Erythroblast (primary cell): Measurements from ENCODE around the gene EIF4ENIF1.

Experiments
- DNase-seq, 2 experiments: peaks; one replicate each; lab custom pipeline; 2025; lab: John Stamatoyannopoulos, UW
- GATA1 ChIP-seq: IDR thresholded peaks from 2 replicates; pipeline ENCODE4 v1.6.1; 2011; ENCODE audit warnings: low read depth, mild to moderate bottlenecking, control low read depth, low read length, moderate library complexity
- POLR2A ChIP-seq: IDR thresholded peaks from 2 replicates; pipeline ENCODE4 v1.6.1; 2011; ENCODE audit warnings: mild to moderate bottlenecking, low read length

The EIF4ENIF1 gene

DNA sequence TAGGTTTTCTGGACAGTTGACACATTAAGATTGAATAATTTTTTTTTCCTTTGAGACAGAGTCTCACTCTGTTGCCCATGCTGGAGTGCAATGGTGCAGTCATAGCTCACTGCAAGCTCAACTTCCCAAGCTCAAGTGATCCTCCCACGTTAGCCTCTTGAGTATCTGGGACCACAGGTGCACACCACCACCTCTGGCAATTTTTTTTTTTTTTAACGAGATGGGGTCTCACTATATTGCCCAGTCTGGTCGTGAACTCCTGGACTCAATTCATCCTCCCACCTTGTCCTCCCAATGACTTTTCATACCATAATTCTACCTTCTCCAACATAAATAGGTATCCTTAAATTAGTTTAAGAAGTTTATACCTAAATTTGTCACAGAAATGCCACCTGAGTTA is 8.5 kb downstream of the EIF4ENIF1 start:
- no peak for TF ChIP-seq POLR2A
- no peak for TF ChIP-seq GATA1
- DNase-seq = no peak

DNA sequence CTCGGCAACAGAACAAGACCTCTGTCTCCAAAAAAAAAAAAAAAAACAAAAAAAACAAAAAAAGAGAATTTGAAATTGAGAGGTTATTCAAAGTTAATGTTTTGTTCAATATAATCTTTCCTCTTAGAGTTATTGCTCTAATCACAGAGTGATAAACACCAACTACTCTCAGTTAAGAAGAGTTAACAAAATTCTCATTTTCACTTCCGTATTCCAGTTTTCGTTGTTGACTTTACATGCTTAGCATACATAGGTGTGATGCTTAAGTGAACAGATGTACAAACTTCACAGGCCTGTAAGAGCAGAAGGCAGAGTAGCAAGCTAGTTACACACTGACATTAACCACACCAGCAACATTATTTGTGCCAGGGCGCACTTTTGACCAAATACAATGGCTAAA is 12.3 kb downstream of the EIF4ENIF1 start:
- TF ChIP-seq POLR2A = no peak
- no peak for TF ChIP-seq GATA1
- DNase-seq = no peak

DNA sequence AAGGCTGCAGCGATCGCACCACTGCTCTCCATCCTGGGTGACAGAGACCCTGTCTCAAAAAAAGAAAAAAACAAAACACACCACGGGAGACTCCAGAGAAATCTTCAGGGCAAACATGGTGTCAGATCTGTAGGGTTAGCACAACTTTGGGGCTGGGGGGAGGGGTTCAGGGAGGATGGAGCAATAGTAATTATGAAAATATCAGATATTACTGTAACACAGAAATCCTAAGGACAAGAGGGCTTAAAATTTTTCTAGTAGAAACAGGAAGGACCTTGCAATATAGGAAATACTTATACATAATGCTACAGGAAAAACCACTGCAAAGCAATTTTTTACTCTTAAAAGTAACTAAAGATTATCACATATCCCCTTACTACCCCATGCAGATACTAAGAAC is 13.8 kb downstream of the EIF4ENIF1 start:
- TF ChIP-seq POLR2A (no peak), GATA1 (no peak)
- DNase-seq = no peak

DNA sequence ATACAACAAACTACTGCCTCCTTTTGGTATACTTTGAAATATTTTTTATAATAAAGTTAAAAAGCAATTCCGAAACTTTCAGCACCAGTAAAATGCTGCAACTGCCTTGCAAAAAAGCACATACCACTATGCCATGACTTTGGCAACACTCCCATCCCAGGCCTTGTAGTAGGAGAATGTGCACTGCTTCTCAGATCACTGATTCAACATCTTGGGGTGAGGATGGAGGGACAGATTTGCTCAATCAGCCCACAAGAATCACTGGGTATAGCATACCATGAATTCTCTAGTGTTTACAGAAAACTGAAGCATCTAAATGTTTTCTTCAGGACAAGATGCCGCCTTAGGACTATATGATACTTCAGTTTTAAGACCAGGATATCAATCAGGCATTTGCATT is 14.9 kb downstream of the EIF4ENIF1 start:
- no peak for DNase-seq

DNA sequence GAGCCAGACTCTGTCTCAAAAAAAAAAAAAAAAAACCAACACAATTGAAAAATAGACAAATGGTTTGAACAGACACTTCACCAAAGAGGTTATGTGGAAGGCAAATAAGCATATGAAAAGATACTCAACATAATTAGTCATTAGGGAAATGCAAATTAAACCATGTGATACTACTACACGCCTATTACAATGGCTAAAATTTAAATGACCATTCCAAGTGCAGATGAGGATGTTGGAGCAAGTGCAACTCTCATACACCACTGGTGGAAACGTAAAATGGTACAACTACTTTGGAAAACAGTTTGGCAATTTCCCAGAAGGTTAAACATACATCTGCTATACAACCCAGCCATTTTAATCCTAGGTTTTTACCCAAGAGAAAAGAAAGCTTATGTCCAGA is 24.3 kb downstream of the EIF4ENIF1 start:
- no peak for TF ChIP-seq POLR2A
- no peak for TF ChIP-seq GATA1
- no peak for DNase-seq

More for the DNA sequence above, 14.9 kb downstream of the EIF4ENIF1 start:
- TF ChIP-seq GATA1 = no peak

DNA sequence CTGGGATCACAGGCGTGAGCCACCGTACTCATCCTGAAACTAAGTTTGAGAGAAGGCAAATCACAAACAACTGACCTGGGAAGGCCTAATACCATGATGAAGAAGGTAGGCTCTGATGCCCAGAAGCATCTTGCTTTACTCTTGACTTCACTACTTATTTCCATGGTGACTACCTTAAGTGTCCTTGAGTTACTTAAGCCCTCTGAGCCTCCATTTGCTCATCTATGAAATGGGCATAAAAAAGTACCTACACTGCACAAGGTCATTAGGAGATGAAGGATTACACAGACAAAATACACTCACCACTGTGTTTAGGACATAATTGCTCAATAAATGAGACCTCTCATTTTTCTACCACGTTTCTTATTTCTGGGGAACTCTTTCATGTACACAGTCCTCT is 27.9 kb downstream of the EIF4ENIF1 start:
- DNase-seq = no peak
- TF ChIP-seq POLR2A (no peak), GATA1 (no peak)

DNA sequence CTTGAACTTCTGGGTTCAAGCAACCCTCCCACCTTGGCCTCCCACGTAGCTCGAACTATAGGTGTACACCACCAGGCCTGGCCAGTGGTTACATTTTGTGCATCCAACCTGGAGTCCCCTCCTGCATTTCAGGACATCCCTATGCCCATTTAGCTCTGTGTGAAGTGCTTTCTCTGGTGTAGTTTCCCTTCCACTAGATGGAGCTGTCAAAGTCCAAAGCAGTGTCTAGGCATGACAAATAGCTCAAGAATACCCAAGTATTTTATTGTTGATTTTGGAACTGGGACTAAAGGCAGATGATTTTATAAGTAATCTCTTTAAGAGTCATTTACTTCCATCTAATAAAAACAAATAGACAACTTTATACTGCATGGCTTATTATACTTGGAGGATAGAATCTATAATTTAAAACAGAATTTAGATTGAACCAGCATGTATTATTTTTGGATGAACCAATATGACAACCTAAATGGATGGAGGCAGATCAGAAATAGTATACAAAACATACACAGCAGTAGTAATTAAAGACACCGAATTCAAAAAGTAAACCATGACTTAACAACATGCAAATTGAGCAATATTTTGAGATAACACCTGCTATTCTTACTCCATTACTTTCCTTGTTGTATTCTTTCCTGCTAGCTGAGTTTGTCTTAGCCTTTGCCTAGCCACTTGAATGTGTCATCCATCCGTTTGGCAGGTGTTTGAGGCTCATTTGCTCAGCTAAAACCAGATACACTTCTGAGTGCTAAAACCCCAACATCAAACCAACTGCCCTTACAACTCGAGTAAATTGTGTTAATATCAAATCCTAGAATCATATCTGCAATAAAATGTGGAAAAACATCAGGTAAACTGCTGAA is 37.7 kb downstream of the EIF4ENIF1 start:
- peak; percentile 44 to 61 for DNase-seq
- TF ChIP-seq GATA1 (no peak), POLR2A (no peak)

DNA sequence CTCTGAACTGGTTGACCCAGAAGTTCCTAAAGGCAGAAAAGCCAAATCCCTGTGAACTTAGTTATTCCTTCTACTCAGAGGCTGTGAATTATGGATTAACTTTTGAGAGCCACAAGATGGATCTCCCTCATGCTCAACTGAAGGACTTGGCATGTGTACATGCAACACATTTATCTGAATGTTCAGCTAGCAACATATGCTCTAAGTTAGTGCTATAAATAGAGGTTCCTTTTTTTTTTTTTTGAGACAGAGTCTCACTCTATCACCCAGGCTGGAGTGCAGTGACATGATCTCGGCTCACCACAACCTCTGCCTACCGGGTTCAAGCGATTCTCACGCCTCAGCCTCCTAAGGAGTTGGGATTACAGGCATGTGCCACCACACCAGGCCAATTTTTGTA is 40.1 kb downstream of the EIF4ENIF1 start:
- TF ChIP-seq POLR2A (no peak), GATA1 (no peak)
- DNase-seq = no peak

DNA sequence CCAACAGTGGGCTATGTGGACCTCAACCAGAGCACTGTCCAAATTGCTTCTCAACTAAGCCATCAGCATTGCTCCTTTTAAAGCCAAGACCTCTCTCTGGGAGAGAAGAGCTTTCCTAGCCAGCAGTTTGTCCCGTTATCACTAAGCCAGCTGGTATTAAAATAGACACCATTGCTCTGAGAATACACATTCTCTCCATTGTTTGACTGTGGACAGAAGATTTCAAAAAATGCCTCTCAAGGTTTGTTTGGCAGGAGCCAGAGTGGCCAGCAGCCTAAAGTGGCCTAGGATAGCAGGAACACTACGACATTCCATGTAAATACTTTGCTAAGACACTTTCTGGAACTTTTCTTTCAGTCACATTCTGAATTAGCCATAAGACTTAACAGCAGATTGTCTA is 41.3 kb downstream of the EIF4ENIF1 start:
- DNase-seq = no peak
- TF ChIP-seq POLR2A (no peak), GATA1 (no peak)

DNA sequence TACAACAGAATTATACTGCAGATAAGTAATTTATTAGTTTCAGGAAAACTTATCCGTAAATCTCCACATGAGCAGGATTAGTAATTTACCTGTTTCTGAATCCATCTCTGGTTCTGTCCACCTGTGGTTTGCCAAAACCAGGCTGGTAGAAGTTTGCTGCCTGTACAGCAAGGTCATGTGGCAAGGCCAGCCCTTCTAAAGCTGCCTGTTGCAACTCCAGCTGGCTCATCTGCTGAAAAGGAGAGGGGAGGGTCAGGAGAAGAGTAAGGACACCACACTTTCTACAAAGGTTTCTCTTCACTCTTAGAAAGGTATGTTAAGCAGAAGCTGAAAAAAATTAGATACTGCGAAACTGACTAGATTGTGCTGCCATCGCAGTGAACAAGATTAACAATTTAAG is 42.3 kb downstream of the EIF4ENIF1 start:
- no peak for DNase-seq
- TF ChIP-seq GATA1 = no peak
- TF ChIP-seq POLR2A = no peak

DNA sequence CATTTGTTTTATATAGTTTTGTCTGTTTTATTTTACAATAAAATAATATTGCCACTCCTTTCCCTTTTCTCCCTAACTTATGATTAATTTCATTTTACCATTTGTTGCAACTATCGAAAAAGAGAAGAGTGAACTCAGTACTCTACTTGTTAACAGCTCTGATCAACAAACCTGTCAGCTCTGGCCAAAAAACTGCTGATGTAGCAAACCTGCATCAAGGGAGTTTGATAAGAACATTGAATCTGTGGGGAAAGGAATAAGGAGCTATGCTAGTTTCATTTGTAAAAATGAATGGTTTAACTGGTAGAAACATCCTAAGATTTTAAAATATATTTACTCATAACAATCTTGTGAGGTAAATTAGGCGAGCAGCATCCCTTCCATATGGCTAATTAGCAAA is 42.9 kb downstream of the EIF4ENIF1 start:
- no peak for DNase-seq
- TF ChIP-seq GATA1 (no peak), POLR2A (no peak)

DNA sequence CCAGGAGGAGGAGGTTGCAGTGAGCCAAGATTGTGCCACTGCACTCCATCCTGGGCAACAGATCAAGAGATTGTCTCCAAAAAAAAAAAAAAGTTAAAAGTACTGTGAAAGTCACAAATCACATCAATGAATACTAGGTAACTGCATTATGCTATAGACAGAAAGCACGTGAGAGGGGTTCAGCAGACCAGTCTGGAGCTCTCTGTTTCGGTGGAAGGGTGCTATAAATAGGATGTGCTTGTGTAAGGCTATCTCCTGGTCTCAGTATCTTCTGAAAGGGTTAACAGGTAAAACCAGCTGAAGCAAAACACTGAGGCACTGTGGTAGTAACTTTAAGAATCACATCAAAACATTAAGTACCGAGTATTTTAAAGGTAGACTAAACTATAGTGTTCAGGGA is 43.4 kb downstream of the EIF4ENIF1 start:
- no peak for TF ChIP-seq POLR2A
- no peak for TF ChIP-seq GATA1
- DNase-seq = no peak

DNA sequence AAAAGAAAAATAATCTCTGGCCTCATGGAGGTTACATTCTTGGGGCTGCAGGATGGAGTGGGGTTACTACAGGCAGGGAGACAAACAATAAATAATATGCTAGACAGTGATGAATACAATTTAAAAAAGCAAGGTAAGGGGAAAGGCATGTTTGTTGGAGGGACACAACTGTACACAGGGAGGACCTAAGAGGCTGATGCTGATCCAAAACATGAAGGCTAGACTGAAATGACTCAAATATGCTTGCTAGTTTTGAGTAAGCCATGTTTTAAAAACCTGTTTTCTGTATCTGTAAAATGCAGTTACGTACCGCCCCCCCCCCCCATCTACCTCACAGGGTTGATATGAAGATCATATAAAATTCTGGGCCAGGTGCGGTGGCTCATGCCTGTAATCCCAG is 44.0 kb downstream of the EIF4ENIF1 start:
- TF ChIP-seq POLR2A (no peak), GATA1 (no peak)
- DNase-seq = no peak

DNA sequence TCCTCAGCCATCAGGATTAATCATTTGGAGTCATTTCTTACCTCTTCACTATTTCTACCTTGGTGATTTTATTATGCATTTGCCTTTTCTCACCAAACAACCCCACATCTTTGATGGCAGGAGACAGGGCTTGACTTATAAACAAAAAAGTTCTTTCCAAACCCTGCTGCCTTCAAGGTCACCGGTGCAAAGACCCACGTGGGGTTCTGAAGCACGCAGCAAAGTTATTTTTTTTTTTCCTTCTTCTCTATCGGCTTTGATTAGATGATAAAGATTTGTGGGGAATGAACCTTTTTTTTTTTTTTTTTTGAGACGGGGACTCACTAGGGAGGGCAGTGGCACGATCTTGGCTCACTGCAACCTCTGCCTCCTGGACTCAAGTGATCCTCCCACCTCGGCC is 46.1 kb downstream of the EIF4ENIF1 start:
- TF ChIP-seq POLR2A = no peak
- TF ChIP-seq GATA1 = no peak
- DNase-seq = no peak

DNA sequence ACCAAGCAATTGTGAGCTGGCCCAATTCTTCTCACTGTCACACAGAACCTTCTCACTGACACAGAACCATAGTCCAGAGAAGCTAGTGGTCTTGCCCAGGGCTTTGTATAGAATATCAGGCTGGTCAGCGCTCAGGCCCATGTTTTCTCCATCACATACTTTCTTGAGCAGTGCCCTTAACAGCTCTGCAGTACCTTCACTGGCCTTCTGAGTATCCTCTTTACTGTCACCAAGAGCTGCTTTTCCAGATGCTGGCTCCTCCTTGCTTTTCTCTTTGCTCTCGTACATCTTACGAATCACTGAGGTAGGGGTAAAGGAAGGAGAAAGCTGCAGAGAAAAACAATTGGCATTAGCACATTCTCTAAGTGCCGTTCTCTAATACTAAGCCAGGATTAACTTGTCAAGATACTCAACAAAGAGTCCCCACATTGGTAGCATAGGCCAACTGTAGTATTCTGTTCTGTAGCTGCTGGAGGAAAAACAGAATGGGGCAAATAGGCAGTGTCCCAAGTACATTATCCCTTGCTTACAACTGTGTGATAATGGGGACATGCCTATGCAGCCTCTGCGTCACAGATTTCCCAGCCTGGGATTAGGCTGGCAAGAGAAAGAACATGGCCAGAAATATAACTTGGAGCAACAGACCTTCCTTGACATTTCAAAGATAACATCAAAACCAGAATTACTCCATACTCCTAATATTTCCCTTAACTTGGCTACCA is 46.7 kb downstream of the EIF4ENIF1 start:
- DNase-seq = no peak
- TF ChIP-seq POLR2A (no peak), GATA1 (no peak)

DNA sequence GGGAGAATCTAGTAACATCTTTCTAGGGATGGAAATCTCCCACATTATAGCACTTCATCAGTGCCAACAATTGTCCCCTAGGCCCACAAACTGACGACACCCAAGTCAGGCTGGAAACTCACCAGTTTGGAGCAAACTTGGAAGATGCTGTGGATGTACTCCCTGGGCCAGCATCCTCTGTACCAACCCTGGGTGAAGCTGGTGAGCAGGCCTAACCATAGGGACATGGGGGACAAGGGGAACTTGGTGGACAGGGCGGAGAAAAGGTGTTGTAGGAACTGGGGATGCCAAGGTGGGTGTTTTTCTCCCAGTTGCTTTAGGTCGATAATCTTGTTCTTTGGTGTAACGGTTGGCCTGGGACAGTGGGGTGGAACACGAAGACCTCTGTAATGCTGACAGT is 48.0 kb downstream of the EIF4ENIF1 start:
- TF ChIP-seq POLR2A (no peak), GATA1 (no peak)
- no peak for DNase-seq
